ENCODE results near the gene CEP350.
"Not testable (repeated sequence)": the region's sequence is repeated elsewhere in the genome, so short reads cannot be mapped to it uniquely, and the experiment has no call there.

Gene CEP350

GRCh38 chr1:179941454-179941853 is 13.2 kb upstream of the CEP350 start:
- DNase-seq: no peak

- no peak for DNase-seq
Measured at GRCh38 chr1:179950651-179951050, 4.0 kb upstream of the CEP350 start.

- no peak for DNase-seq
Measured at GRCh38 chr1:179951383-179952144, 3.0 kb upstream of the CEP350 start.

- no peak for DNase-seq
Measured at GRCh38 chr1:179952186-179952585, 2.4 kb upstream of the CEP350 start.

GRCh38 chr1:179953974-179954492 is 577 bp upstream of the CEP350 start:
- no peak for DNase-seq

- no peak for DNase-seq
Measured at GRCh38 chr1:179955287-179955680, 674 bp downstream of the CEP350 start.

GRCh38 chr1:179955731-179956130 is 1.1 kb downstream of the CEP350 start:
- DNase-seq: no peak

- no peak for DNase-seq
Measured at GRCh38 chr1:179958359-179958758, 3.7 kb downstream of the CEP350 start.

GRCh38 chr1:179962168-179962567 is 7.6 kb downstream of the CEP350 start:
- DNase-seq: not testable (repeated sequence)

GRCh38 chr1:179966551-179966950 is 11.9 kb downstream of the CEP350 start:
- no peak for DNase-seq

GRCh38 chr1:179968284-179968993 is 13.8 kb downstream of the CEP350 start:
- DNase-seq: no peak

- no peak for DNase-seq
Measured at GRCh38 chr1:179968994-179969919, 14.6 kb downstream of the CEP350 start.

- peak; percentile 29 for DNase-seq
Measured at GRCh38 chr1:179969962-179970361, 15.4 kb downstream of the CEP350 start.

GRCh38 chr1:179971563-179972496 is 17.2 kb downstream of the CEP350 start:
- DNase-seq: no peak

GRCh38 chr1:179973198-179974110 is 18.8 kb downstream of the CEP350 start:
- no peak for DNase-seq

- DNase-seq: no peak
Measured at GRCh38 chr1:179976970-179977651, 22.5 kb downstream of the CEP350 start.

- no peak for DNase-seq
Measured at GRCh38 chr1:179978199-179979079, 23.8 kb downstream of the CEP350 start.

GRCh38 chr1:179984101-179984500 is 29.5 kb downstream of the CEP350 start:
- no peak for DNase-seq

- no peak for DNase-seq
Measured at GRCh38 chr1:179984942-179985341, 30.3 kb downstream of the CEP350 start.

All from midbrain (tissue), 1 donor.